DOHH2 (cell line): ENCODE measurements around the gene GRIP2.

Experiments used
- CTCF ChIP-seq: fragments of 200-600 bp; sonication (generic); IDR thresholded peaks from one replicate; pipeline ENCODE4 v1.5.1; 2014; ENCODE audit warnings: antibody characterized with exemption, mild to moderate bottlenecking, low read depth, low read length; ENCODE audit not compliant: poor library complexity, severe bottlenecking
- EZH2phosphoT487 ChIP-seq: fragments of 200-600 bp; sonication (generic); IDR thresholded peaks from 2 replicates; pipeline ENCODE4 v1.6.1; 2017; ENCODE audit warnings: borderline replicate concordance, mild to moderate bottlenecking, antibody characterized with exemption, low read length, moderate library complexity, mixed read lengths

- TF ChIP-seq CTCF, result no peak
- no peak for TF ChIP-seq EZH2phosphoT487
Observed at GRCh38 chr3:14464141-14464465, 76.0 kb downstream of the GRIP2 start.
